Measurements from ENCODE around the gene TRAF7.

Gene TRAF7

GRCh38 chr16:2204416-2205103 is 49.0 kb downstream of the TRAF7 start:
- DNase-seq: no peak

GRCh38 chr16:2205104-2205966 is 49.8 kb downstream of the TRAF7 start, which contains the start of gene MLST8:
Gene MLST8, plus strand, starts transcription at chr16:2205454. Its CDS starts 632 bp downstream, at chr16:2206086.
- peak; percentile 77 to 85 for DNase-seq

GRCh38 chr16:2205967-2206313 is 50.4 kb downstream of the TRAF7 start:
- DNase-seq: no peak

DNA sequence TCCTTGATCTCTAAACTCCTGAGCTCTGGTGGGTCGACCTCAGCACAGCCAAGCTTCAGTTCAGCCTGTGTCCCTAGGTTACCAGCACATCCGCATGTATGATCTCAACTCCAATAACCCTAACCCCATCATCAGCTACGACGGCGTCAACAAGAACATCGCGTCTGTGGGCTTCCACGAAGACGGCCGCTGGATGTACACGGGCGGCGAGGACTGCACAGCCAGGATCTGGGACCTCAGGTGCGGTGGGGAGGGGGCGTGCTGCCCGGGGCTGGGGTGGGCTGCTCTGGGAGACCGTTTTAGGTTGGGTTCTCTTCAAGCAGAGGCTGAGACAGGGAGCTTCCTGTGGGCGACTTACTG is 50.8 kb downstream of the TRAF7 start:
- DNase-seq: no peak

- no peak for DNase-seq
Measured at GRCh38 chr16:2206780-2207433, 51.3 kb downstream of the TRAF7 start.

DNA sequence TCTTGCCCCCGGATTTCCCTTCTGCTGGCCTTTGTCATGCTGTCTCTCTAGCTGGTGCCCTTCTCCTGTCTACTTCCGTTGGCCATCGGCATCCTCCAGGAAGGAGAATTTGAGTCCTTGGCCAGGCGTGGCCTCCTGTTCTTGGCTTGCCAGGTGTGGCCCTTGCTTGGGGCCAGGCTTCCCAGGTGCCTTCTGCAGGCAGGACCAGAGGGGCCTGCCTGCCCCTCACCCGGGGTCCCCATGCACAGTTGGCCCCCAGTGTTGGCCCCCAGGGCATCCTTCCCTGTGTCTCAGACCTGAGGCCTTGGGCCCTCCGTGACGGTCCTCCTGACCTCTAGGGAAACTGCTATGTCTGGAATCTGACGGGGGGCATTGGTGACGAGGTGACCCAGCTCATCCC is 52.3 kb downstream of the TRAF7 start:
- DNase-seq: no peak

DNA sequence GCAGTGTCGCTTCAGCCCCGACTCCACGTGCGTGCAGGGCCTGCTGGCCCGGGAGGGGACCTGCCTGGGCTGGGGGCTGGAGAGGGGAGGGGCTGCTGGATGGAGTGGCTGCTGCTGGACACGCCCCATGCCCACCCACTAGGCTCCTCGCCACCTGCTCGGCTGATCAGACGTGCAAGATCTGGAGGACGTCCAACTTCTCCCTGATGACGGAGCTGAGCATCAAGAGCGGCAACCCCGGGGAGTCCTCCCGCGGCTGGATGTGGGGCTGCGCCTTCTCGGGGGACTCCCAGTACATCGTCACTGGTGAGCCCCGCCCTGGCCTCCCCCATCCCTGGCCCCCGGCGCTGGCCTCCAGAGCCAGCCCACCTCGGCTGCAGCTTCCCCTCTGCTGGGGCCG is 52.7 kb downstream of the TRAF7 start:
- no peak for DNase-seq

GRCh38 chr16:2208772-2209171 is 53.2 kb downstream of the TRAF7 start:
- DNase-seq: no peak

GRCh38 chr16:2209258-2210008 is 53.9 kb downstream of the TRAF7 start:
- peak in 1 of 2 experiments; percentile 37 for DNase-seq

DNA sequence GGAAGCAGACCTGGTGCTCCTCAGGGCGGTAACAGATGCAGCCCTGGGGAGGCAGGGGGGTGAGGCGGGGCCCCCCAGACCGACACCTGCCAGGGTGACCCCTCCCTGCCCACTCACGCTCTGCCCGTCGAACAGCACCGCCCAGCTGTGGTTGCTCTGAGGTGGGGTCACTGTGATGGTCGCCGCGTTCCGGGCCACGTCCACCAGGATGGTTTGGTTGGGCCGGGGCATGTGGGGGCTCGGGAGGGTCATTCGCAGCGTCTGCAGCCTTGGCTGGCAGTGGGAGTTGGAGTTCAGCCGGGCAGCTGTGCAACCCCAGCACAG is 54.4 kb downstream of the TRAF7 start:
- DNase-seq: no peak

GRCh38 chr16:2210386-2211365 is 55.1 kb downstream of the TRAF7 start, which contains the start of gene BRICD5:
Gene BRICD5, minus strand, starts transcription at chr16:2210863. Its CDS starts 30 bp downstream, at chr16:2210833.
- no peak for DNase-seq

DNA sequence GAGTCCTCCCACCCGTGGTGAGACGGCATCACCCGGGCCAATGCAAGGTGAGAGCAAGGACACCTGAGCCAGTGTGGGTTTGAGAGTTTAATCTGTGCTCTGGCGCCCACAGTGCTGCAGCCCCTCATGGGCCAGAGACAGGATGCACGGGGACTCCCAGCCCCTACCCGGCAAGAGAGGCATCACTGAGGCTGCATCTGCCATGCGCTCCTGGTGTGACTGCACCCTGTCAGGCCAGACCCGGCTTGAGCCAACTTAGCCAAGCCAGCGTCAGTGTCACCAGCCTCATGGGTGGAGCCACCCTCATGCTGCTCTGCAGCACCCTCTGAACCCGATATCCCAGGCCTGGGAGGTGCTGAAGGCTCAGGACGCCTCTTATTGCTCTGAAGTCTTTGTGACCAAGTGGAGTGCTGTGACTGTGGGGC is 56.4 kb downstream of the TRAF7 start:
- no peak for DNase-seq

DNA sequence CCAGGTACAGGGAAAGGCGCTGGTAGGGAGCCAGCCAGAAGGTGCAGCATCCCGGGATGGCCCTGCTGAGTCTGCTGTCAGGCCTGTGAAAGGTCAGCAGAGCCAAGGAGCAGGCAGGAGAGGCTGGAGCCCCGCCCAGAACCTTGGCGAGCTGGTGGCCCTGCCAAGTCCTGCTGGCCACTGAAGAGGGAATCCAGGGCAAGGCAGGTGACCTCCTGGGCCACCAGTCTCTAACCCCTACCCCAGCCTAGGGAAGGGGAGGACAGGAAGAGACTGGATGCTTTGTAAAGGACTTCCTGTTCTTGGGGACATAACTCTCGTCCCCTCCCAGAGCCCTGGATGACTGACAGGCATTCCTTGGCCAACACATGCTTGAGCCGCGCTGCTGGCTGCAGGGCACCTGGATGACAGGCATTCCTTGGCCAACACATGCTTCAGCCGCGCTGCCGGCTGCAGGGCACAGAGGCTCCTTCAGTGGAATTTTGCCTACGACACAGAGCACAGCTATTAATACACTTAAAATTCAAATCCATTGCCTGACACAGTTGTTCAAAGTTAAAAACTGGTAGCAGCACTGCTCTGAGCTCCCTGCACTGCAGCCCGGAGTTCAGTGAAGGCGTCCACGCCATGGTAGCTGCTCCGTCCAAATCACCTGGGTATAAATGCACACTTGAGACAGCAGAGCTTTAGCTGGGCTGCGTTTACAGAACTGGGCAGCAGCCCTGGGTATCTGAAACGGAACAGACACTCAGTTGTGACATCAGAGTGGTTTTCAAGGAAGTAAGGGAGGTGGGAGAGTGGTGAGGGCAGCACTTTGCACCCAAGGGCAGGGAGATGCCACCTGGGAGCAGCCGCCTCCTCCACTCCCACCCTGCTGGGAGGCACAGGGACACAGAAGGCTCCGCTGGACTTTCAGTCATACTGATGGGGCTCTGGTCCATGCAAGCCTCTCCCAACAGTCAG is 57.1 kb downstream of the TRAF7 start:
- no peak for DNase-seq

DNA sequence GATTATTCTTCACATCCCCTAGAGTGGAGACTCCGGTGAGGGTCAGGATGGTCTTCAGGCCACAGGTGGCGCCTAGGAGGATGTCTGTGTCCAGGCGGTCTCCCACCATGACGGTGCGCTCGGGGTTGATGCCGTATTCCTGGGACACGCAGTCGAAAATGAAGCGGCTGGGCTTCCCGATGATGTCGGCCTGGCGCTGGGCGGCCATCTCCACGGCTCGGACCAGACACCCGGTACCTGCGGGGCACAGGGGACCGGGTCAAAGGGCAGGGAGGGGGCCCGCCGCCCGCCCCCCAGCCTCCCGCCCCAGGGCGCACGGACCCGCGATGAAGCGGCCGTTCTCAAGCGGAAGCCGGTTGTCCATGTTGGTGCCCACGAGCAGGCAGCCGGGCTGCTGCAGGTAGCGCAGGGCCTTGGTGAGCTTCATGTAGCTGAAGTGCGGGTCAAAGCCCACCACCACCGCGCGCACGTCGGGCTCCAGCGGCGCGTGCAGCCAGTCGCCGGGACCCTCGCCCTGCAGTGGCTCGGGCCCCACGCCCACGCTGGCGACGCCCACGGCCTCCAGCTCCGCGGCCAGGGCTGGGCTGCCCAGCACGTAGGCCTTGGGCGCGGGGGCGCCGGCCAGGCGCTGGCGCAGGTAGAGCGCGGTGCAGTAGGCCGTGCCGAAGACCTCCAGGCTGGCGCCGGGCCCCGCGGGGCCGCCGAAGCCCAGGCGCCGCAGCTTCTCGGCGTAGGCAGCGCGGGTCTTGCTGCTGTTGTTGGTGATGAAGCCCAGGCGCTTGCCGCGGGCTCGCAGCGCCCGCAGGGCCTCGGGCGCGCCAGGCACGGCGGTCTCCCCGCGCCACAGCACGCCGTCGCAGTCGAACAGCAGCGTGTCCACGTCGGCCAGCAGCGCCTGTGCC is 58.5 kb downstream of the TRAF7 start:
- DNase-seq: peak in 1 of 2 experiments; percentile 25

DNA sequence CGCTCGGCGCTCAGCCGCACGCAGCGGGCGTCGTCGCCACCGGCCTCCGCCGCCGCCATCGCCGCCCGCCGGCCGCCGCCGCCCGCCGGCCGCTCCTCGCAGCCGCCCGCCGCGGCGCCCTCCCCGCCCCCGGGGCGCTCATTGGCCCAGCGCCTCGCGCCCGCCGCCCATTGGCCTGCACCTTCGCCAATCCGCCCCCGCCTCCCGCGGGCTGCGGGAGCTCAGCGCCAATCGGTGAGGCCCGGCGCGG is 59.1 kb downstream of the TRAF7 start, which contains the start of gene PGP:
TSS of gene PGP (minus strand) at position 122 of the 250 bp plus-strand sequence. CDS start at position 59, 63 bp downstream.
- DNase-seq: no peak

- DNase-seq: no peak
Measured at GRCh38 chr16:2216330-2216729, 60.7 kb downstream of the TRAF7 start.

GRCh38 chr16:2223221-2223941 is 67.8 kb downstream of the TRAF7 start, which contains the start of gene E4F1:
Gene E4F1, plus strand, starts transcription at chr16:2223591. Its CDS starts 23 bp downstream, at chr16:2223614.
- peak; percentile 99 for DNase-seq

GRCh38 chr16:2223942-2224486 is 68.4 kb downstream of the TRAF7 start:
- peak in 1 of 2 experiments; percentile 42 for DNase-seq

Data from NCI-H524 (cell line).